NT2/D1 (cell line): ENCODE measurements around the gene PIK3AP1.

Experiments used
- DNase-seq: peaks from one replicate; pipeline ENCODE4 v3.0.0-alpha.2; 2011; ENCODE audit warnings: low read depth, low spot score
- H3K27me3 ChIP-seq: 2 replicates; pipeline ENCODE4 v1.6.0; 2011; ENCODE audit warnings: mild to moderate bottlenecking; ENCODE audit not compliant: insufficient read length, insufficient read depth
- H3K36me3 ChIP-seq: 2 replicates; pipeline ENCODE4 v1.6.1; 2011; ENCODE audit warnings: mild to moderate bottlenecking, low read length, mixed read lengths; ENCODE audit not compliant: insufficient read depth, insufficient read length
- H3K4me1 ChIP-seq: 2 replicates; pipeline ENCODE4 v1.5.1; 2011; ENCODE audit not compliant: insufficient read depth, insufficient read length
- H3K4me3 ChIP-seq: 2 replicates; pipeline ENCODE4 v1.5.1; 2011; ENCODE audit warnings: low read depth; ENCODE audit not compliant: insufficient read length
- H3K9ac ChIP-seq: 2 replicates; pipeline ENCODE4 v1.6.0; 2011; ENCODE audit warnings: low read depth; ENCODE audit not compliant: insufficient read length
- H3K9me3 ChIP-seq: 2 replicates; pipeline ENCODE4 v1.5.1; 2011; ENCODE audit warnings: mild to moderate bottlenecking, low read length; ENCODE audit not compliant: insufficient read depth
- SUZ12 ChIP-seq: IDR thresholded peaks from 2 replicates; pipeline ENCODE4 v1.6.1; 2011; ENCODE audit not compliant: insufficient read length, insufficient read depth; ENCODE audit errors: extremely low read depth
- YY1 ChIP-seq: IDR thresholded peaks from 2 replicates; pipeline ENCODE4 v1.6.1; 2011; ENCODE audit not compliant: insufficient read length, insufficient read depth
- ZNF274 ChIP-seq: IDR thresholded peaks from 2 replicates; pipeline ENCODE4 v1.6.1; 2011; ENCODE audit warnings: mild to moderate bottlenecking, low read depth, low read length

Gene PIK3AP1

DNA sequence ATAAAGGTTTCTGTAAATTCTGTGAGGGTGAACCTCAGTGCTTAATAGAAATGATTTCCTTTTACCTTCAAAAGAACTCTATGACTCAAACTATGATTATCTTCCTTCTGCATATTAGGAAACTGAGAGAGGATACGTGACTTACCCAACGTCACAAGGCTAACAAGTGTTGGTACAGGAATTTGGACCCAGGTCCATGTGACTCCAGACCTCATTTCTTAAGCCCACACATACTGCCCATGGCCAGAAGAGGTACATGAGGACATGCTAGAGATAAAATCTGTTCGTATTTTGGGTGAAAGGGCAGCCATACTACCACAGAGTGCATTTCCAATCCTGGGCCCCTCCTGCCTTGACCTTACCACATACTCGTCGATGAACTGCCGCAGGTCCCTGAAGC lies 72.0 kb downstream of the PIK3AP1 start:
- no peaks in the 10 kb centered on the region for H3K36me3 ChIP-seq
- no peak for DNase-seq
- TF ChIP-seq ZNF274, result no peak
- TF ChIP-seq YY1, result no peak
- no peak for TF ChIP-seq SUZ12

GRCh38 chr10:96647466-96647865 lies 72.8 kb downstream of the PIK3AP1 start:
- Histone ChIP-seq H3K9ac (no peak overlapping the region), H3K27me3 (no peaks in the 10 kb centered on the region), H3K4me3 (no peak overlapping the region), H3K9me3 (no peaks in the 10 kb centered on the region), H3K36me3 (no peaks in the 10 kb centered on the region), H3K4me1 (no peaks in the 10 kb centered on the region)
- TF ChIP-seq ZNF274 (no peak), SUZ12 (no peak)
- DNase-seq, result no peak

More for the DNA sequence above, 72.0 kb downstream of the PIK3AP1 start:
- Histone ChIP-seq H3K9ac (no peak overlapping the region), H3K9me3 (no peaks in the 10 kb centered on the region), H3K4me3 (no peak overlapping the region), H3K27me3 (no peaks in the 10 kb centered on the region), H3K4me1 (no peaks in the 10 kb centered on the region)

- TF ChIP-seq YY1, result no peak
- no peak for TF ChIP-seq ZNF274
- TF ChIP-seq SUZ12, result no peak
- no peak for DNase-seq
- H3K4me1 ChIP-seq, result no peaks in the 10 kb centered on the region
- H3K9me3 ChIP-seq, result no peaks in the 10 kb centered on the region
- no peak overlapping the region for H3K4me3 ChIP-seq
- H3K9ac ChIP-seq, result no peak overlapping the region
- no peaks in the 10 kb centered on the region for H3K27me3 ChIP-seq
- no peaks in the 10 kb centered on the region for H3K36me3 ChIP-seq
Measured at GRCh38 chr10:96646751-96647166, 73.6 kb downstream of the PIK3AP1 start.

DNA sequence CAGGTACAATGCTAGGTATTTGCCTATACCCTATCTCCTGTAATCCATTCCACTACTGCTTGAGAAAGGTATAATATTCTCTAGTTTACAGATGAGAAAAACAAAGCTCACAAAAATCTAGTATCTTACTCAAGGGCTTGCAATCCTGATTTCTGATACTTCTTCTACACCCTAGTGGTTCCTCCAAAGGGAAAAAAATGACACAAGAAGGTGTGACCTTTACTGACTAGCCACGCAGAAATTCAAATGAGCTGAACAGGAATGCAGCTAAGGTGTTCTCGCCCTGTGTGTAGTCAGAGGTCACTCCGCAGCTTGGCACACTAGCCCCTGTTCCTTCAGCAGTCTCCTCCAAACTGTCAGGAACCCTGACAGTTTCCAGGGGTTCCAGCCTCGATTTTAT lies 74.0 kb downstream of the PIK3AP1 start:
- no peak for TF ChIP-seq SUZ12
- no peak for TF ChIP-seq ZNF274
- TF ChIP-seq YY1, result no peak
- H3K4me1 ChIP-seq, result no peaks in the 10 kb centered on the region
- no peaks in the 10 kb centered on the region for H3K36me3 ChIP-seq

DNA sequence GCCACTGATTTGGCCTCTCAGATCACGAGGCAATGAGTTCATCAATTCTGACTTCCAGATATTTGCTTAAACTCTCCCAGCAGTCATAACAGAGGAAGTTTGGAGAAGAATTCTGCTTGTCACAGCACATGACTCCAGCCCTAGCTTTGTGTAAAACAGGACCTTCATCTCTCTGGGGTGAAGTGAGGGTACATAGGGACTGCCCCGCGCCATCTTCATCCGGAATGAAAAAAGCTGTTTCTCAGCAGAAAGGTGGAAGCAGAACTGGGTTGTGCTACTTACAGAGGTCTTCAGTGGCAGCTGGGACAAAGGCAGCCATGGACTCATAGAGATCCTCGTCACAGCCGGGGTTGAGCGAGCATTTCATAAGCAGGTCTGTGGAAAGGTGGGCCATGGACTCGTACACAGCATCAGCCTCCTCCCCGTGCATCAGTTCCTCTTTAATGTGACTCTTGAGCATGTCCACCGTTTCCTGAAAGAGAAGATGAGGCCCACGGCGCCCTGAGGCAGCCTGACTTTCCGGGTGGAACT lies 75.1 kb downstream of the PIK3AP1 start:
- Histone ChIP-seq H3K4me1 (no peaks in the 10 kb centered on the region), H3K4me3 (no peak overlapping the region), H3K36me3 (no peaks in the 10 kb centered on the region), H3K27me3 (no peaks in the 10 kb centered on the region), H3K9me3 (no peaks in the 10 kb centered on the region), H3K9ac (no peak overlapping the region)
- DNase-seq, result no peak
- TF ChIP-seq SUZ12, result no peak
- TF ChIP-seq ZNF274, result no peak
- TF ChIP-seq YY1, result no peak

More for the DNA sequence above, 74.0 kb downstream of the PIK3AP1 start:
- no peak for DNase-seq
- H3K9me3 ChIP-seq, result no peaks in the 10 kb centered on the region
- no peak overlapping the region for H3K4me3 ChIP-seq
- H3K9ac ChIP-seq, result no peak overlapping the region
- no peaks in the 10 kb centered on the region for H3K27me3 ChIP-seq

GRCh38 chr10:96643920-96644319 lies 76.4 kb downstream of the PIK3AP1 start:
- no peak for DNase-seq
- Histone ChIP-seq H3K36me3 (no peaks in the 10 kb centered on the region), H3K9ac (no peak overlapping the region), H3K27me3 (no peaks in the 10 kb centered on the region), H3K4me1 (no peaks in the 10 kb centered on the region), H3K4me3 (no peak overlapping the region), H3K9me3 (no peaks in the 10 kb centered on the region)
- TF ChIP-seq YY1 (no peak), ZNF274 (no peak), SUZ12 (no peak)

DNA sequence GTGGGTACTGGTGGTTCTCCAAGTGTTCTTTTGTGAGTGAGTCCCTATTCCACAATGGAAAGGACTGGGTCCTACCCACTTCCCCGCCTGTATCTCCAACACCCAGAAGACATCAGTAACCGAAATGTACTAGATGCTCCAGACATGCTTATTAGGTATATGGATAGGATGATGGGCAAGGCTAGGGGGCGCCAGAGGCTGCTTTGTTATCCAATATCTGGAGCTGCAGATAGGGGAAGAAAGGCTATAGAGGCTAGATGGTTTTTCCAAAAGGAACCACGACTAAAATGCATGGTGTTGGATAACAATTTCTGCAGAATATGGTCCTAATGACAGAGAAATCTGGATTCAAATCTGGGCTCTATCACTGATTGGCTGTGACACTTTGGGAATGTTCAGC lies 77.3 kb downstream of the PIK3AP1 start:
- no peaks in the 10 kb centered on the region for H3K27me3 ChIP-seq
- H3K9ac ChIP-seq, result no peak overlapping the region
- H3K9me3 ChIP-seq, result no peaks in the 10 kb centered on the region
- no peaks in the 10 kb centered on the region for H3K4me1 ChIP-seq
- H3K4me3 ChIP-seq, result no peak overlapping the region
- DNase-seq, result peak; percentile 18
- no peak for TF ChIP-seq SUZ12
- no peak for TF ChIP-seq ZNF274
- no peak for TF ChIP-seq YY1
- H3K36me3 ChIP-seq, result no peaks in the 10 kb centered on the region
